Measurements from ENCODE around the gene TRIM41. TPM values are rescaled to one million over a fixed set of nuclear protein-coding genes. Genes with fewer than 3 reads are reported as not detected.

TRIM41 gene
- total and polyA plus RNA-seq, 9 of the 15 experiments (the other 6 are each of a cell fraction or from before 2014, with no cell fraction given), result 1.8 to 47.6 (median 20.9) TPM

DNA sequence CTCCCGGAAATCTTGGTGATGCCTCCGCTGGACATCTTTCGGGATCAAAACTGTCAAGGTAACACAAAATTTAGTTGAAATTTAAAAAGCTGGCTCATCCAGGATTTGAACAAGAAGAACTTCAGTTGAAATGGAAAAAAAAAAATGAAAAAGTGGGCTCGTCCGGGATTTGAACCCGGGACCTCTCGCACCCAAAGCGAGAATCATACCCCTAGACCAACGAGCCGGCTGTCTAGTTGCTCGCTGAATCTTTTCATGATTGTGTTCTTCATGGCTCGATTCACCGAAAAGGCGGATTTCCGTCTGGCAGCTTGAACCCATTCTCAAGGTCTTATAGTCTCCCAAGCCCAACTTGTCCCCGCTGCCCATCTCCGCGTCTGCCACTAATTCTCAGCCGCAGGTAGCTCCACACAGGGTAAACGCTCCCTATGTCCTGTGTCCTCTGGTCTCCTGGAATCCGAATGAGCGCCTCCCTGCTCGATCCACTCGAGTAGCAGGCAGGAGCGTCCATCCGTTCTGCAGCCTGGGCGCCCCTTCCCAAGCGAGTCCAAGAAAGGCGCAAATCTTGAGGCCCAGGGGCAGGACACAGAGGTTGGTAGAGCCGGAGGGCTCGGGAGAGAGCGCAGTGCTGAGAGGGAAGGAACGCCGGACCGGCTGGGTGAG, 34.2 kb upstream of the TRIM41 start (continued):
- TF ChIP-seq NR2C2 (CRISPR knock-in tag; IDR thresholded peaks at IDR 0.05), result peak; percentile 14; the same call in 1 of the 2 replicates
- no peak for TF ChIP-seq NR2C2 (tag; IDR thresholded peaks at IDR 0.05)
- TF ChIP-seq STAT5B (CRISPR knock-in tag; IDR thresholded peaks at IDR 0.05), result no peak
- no peak for TF ChIP-seq ZNF239 (CRISPR knock-in tag; IDR thresholded peaks at IDR 0.05)
- TF ChIP-seq RBBP5 (IDR thresholded peaks at IDR 0.05; ENCODE audit: borderline replicate concordance, insufficient read depth, low read length, poor library complexity, severe bottlenecking), result peak; percentile 72
- TF ChIP-seq IFI16 (CRISPR knock-in tag; IDR thresholded peaks at IDR 0.05), result no peak
- no peak for TF ChIP-seq CREB1 (IDR thresholded peaks at IDR 0.05)
- TF ChIP-seq CREB1 (CRISPR knock-in tag; IDR thresholded peaks at IDR 0.05), result no peak
- TF ChIP-seq RB1 (IDR thresholded peaks at IDR 0.05; ENCODE audit: low read depth), result peak; percentile 54; the same call in 1 of the 2 replicates
- no peak for TF ChIP-seq PHB2 (IDR thresholded peaks at IDR 0.05; ENCODE audit: low read depth)
- no peak for TF ChIP-seq PHTF2 (CRISPR knock-in tag; IDR thresholded peaks at IDR 0.05)
- no peak for TF ChIP-seq CAMTA2 (CRISPR knock-in tag; conservative IDR thresholded peaks at IDR 0.05)
- no peak for TF ChIP-seq KLF1 (tag; IDR thresholded peaks at IDR 0.05)
- TF ChIP-seq RNF2 (IDR thresholded peaks at IDR 0.05), result peak; percentile 30; the same call in 1 of the 2 replicates
- TF ChIP-seq ATF7 (IDR thresholded peaks at IDR 0.05), result no peak
- TF ChIP-seq, protein P1, sequence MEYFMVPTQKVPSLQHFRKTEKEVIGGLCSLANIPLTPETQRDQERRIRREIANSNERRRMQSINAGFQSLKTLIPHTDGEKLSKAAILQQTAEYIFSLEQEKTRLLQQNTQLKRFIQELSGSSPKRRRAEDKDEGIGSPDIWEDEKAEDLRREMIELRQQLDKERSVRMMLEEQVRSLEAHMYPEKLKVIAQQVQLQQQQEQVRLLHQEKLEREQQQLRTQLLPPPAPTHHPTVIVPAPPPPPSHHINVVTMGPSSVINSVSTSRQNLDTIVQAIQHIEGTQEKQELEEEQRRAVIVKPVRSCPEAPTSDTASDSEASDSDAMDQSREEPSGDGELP (CRISPR knock-in tag; IDR thresholded peaks at IDR 0.05; ENCODE audit: borderline replicate concordance), result no peak
- no peak for TF ChIP-seq YBX1 (IDR thresholded peaks at IDR 0.05)
- TF ChIP-seq GTF2E2 (tag; IDR thresholded peaks at IDR 0.05), result no peak
- TF ChIP-seq BMI1 (IDR thresholded peaks at IDR 0.05; ENCODE audit: low read length), result no peak
- no peak for TF ChIP-seq POLR2H (tag; IDR thresholded peaks at IDR 0.05; ENCODE audit: low read depth)
- no peak for TF ChIP-seq ZNF431 (CRISPR knock-in tag; IDR thresholded peaks at IDR 0.05)
- 0 out of 6 replicates have a peak, but pooled peaks of 1 of the 3 experiments have one; percentile 20 for TF ChIP-seq CTCF (IDR thresholded peaks at IDR 0.05 in 2 of 3, conservative IDR thresholded peaks at IDR 0.05 in 1 of 3; ENCODE audit: insufficient read depth in 2 of 3, low read depth in 1 of 3, low read length in 3 of 3)
- no peak for TF ChIP-seq PPARD (CRISPR knock-in tag; IDR thresholded peaks at IDR 0.05)
- TF ChIP-seq CC2D1A (IDR thresholded peaks at IDR 0.05), result no peak
- TF ChIP-seq SNRNP70 (optimal IDR thresholded peaks at IDR 0.05; ENCODE audit: low read depth, low read length), result no peak
- TF ChIP-seq KLF6 (CRISPR knock-in tag; IDR thresholded peaks at IDR 0.05; ENCODE audit: borderline replicate concordance), result no peak
- no peak for TF ChIP-seq ZNF408 (CRISPR knock-in tag; IDR thresholded peaks at IDR 0.05; ENCODE audit: low read depth)
- no peak for TF ChIP-seq THRAP3 (IDR thresholded peaks at IDR 0.05; ENCODE audit: borderline replicate concordance)
- no peak for TF ChIP-seq TAF15 (IDR thresholded peaks at IDR 0.05; ENCODE audit: low read depth, low read length)

All from K562 (cell line).